Prostate gland (tissue), 2 donors: ENCODE measurements around the gene CAPNS2.

Experiments
- POLR2A ChIP-seq: fragments of 450-650 bp; IDR thresholded peaks from one replicate; pipeline ENCODE4 v1.6.1; 2016; ENCODE audit warnings: antibody characterized with exemption, mild to moderate bottlenecking
- TF ChIP-seq, protein P1 (sequence below), 4 experiments: fragments of 200-600 bp in 2 of 4; fragments of 450-650 bp in 2 of 4; sonication (generic) in 2 of 4; IDR thresholded peaks; 1 replicate in 3 of 4; 2 replicates in 1 of 4; pipeline ENCODE4 v1.5.1; 2016 to 2019; ENCODE audit warnings: antibody characterized with exemption in 4 of 4, mild to moderate bottlenecking in 2 of 4, moderate library complexity in 2 of 4

DNA sequence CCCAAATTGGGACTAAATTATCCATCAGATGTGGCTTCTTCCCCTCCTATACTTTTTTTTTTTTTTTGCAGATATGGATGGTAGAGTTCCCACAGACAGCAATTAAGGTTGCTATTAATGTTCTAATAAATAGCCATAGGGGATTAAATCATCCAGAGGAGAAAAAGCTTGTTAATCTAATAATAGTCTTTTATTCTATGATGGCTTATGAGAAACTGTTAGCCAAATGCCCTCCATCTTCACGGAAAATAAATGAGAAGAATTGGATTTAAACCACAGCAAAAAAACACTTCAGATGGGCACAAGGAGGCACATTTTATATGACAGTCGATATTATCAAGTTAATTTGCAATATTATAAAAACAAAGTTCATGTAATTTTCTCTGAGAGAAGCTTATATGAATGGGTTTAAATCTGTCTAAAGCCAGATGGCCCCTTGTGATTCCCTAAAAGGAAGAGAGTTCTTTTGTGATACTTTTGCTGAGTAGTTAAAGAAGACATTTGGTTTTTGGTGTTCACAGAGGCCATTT lies 5.1 kb upstream of the CAPNS2 start:
- TF ChIP-seq, protein P1, sequence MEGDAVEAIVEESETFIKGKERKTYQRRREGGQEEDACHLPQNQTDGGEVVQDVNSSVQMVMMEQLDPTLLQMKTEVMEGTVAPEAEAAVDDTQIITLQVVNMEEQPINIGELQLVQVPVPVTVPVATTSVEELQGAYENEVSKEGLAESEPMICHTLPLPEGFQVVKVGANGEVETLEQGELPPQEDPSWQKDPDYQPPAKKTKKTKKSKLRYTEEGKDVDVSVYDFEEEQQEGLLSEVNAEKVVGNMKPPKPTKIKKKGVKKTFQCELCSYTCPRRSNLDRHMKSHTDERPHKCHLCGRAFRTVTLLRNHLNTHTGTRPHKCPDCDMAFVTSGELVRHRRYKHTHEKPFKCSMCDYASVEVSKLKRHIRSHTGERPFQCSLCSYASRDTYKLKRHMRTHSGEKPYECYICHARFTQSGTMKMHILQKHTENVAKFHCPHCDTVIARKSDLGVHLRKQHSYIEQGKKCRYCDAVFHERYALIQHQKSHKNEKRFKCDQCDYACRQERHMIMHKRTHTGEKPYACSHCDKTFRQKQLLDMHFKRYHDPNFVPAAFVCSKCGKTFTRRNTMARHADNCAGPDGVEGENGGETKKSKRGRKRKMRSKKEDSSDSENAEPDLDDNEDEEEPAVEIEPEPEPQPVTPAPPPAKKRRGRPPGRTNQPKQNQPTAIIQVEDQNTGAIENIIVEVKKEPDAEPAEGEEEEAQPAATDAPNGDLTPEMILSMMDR (IDR thresholded peaks at IDR 0.05): no peak
- no peak for TF ChIP-seq POLR2A
